ENCODE results near the gene CFAP92. TPM values are rescaled to one million over a fixed set of nuclear protein-coding genes. Genes with fewer than 3 reads are reported as not detected.

CFAP92 gene
- total RNA-seq, 1 experiment from 2014 or later, result 0.92 TPM

GRCh38 chr3:128932516-128933212 lies 61.2 kb downstream of the CFAP92 start:
- Histone ChIP-seq H2BK15ac (ENCODE audit: low read depth, low read length) (no peak overlapping the region), H3K56ac (ENCODE audit: insufficient read length, low read depth, low read length) (no peak overlapping the region), H4K8ac (replicated peaks; ENCODE audit: insufficient read length, low read depth, low read length) (no peak overlapping the region), H2AFZ (ENCODE audit: low read length) (no peak overlapping the region), H4K20me1 (ENCODE audit: control insufficient read depth, insufficient read depth, insufficient read length) (no peaks in the 10 kb centered on the region), H3K18ac (ENCODE audit: insufficient read length, low read depth, low read length) (no peak overlapping the region), H3K79me2 (ENCODE audit: insufficient read depth, low read length) (no peaks in the 10 kb centered on the region), H2BK120ac (ENCODE audit: low read depth, low read length, poor library complexity, severe bottlenecking) (no peak overlapping the region), H2AK5ac (ENCODE audit: insufficient read length, low read length) (no peak overlapping the region), H2BK20ac (ENCODE audit: low read depth, low read length, poor library complexity, severe bottlenecking) (no peak overlapping the region), H4K91ac (ENCODE audit: insufficient read length, low read depth, low read length) (no peak overlapping the region), H3T11ph (ENCODE audit: low read length) (no peak overlapping the region), H2BK5ac (ENCODE audit: insufficient read length, low read length) (no peak overlapping the region), H3K23me2 (ENCODE audit: insufficient read length, low read depth, low read length, poor library complexity, severe bottlenecking) (no peaks in the 10 kb centered on the region), H3K9ac (ENCODE audit: extremely low read depth, insufficient read length, low read length) (no peak overlapping the region), H2BK12ac (ENCODE audit: insufficient read length, low read depth, low read length) (no peak overlapping the region), H3K9me3 (ENCODE audit: control insufficient read depth, low read depth, low read length) (no peaks in the 10 kb centered on the region), H3K4me2 (ENCODE audit: insufficient read depth, insufficient read length, low read length) (no peak overlapping the region), H3K4ac (ENCODE audit: low read depth, low read length) (no peak overlapping the region), H3K79me1 (ENCODE audit: insufficient read depth, low read depth, low read length, poor library complexity, severe bottlenecking) (no peaks in the 10 kb centered on the region), H3K4me1 (ENCODE audit: insufficient read depth, low read length) (no peaks in the 10 kb centered on the region), H4K5ac (ENCODE audit: insufficient read length, low read depth, low read length) (no peak overlapping the region), H3K14ac (ENCODE audit: insufficient read depth, low read length) (no peak overlapping the region), H3K27me3 (ENCODE audit: insufficient read depth, low read length) (no peaks in the 10 kb centered on the region), H3K27ac (ENCODE audit: insufficient read length, low read depth, low read length) (no peak overlapping the region), H3K23ac (ENCODE audit: insufficient read length, low read depth, low read length) (no peak overlapping the region)
- TF ChIP-seq CTCF (conservative IDR thresholded peaks at IDR 0.05), result no peak
- WGBS (ENCODE audit: extremely low coverage, insufficient read length, low lambda C conversion rate), result no CpG with 5 or more reads among the region's 12 CpGs
- Mint-ChIP-seq H3K36me3 (ENCODE audit: insufficient read depth in 1 of 3, low read depth in 3 of 3) (0 out of 7 replicates have a peak, but pooled peaks cover 0 to 5% (median 0%) of the 10 kb centered on the region in 3 experiments), H3K4me1 (peaks cover 0 to 2% of the 10 kb centered on the region in 2 experiments; a peak in 1 of 4 replicates), H3K27ac (no peak overlapping the region), H3K9me3 (peaks cover 18% of the 10 kb centered on the region in 2 experiments), H3K27me3 (ENCODE audit: low read depth) (peaks cover 10% of the 10 kb centered on the region), H3K4me3 (no peak overlapping the region)
- DNase-seq, result no peak
